ENCODE measurements around the gene FREM3. TPM values are rescaled to one million over a fixed set of nuclear protein-coding genes. Genes with fewer than 3 reads are reported as not detected.
"Not testable (repeated sequence)": the region's sequence is repeated elsewhere in the genome, so short reads cannot be mapped to it uniquely, and the experiment has no call there.

The FREM3 gene
- total RNA-seq, 1 donor from 2014 or later = under 0.01 TPM

GRCh38 chr4:143555676-143556075 lies 144.8 kb downstream of the FREM3 start:
- H3K9me3 ChIP-seq (ENCODE audit: control insufficient read depth in 3 of 3, low read length in 3 of 3) = no peaks in the 10 kb centered on the region
- no peaks in the 10 kb centered on the region for H3K27me3 ChIP-seq (ENCODE audit: control insufficient read depth in 3 of 3, insufficient read depth in 3 of 3, low read length in 3 of 3)
- H3K27ac ChIP-seq (ENCODE audit: low read depth, low read length) = no peak overlapping the region
- H3K9ac ChIP-seq (ENCODE audit: low read depth in 1 of 3, low read length in 3 of 3) = no peak overlapping the region
- H3K4me1 ChIP-seq (ENCODE audit: control insufficient read depth in 3 of 3, insufficient read depth in 3 of 3, low read length in 3 of 3) = peaks cover 7 to 12% (median 9%) of the 10 kb centered on the region in 3 donors
- no peak overlapping the region for H3K4me3 ChIP-seq (ENCODE audit: low read length in 3 of 3)
- peaks cover 0 to 6% (median 4%) of the 10 kb centered on the region in 3 donors for H3K36me3 ChIP-seq (ENCODE audit: control insufficient read depth in 3 of 3, insufficient read depth in 3 of 3, low read length in 3 of 3)

GRCh38 chr4:143554728-143555597 lies 145.5 kb downstream of the FREM3 start:
- H3K4me1 ChIP-seq (ENCODE audit: control insufficient read depth in 3 of 3, insufficient read depth in 3 of 3, low read length in 3 of 3) = peaks cover 6 to 12% (median 9%) of the 10 kb centered on the region in 3 donors
- H3K27me3 ChIP-seq (ENCODE audit: control insufficient read depth in 3 of 3, insufficient read depth in 3 of 3, low read length in 3 of 3) = no peaks in the 10 kb centered on the region
- no peak overlapping the region for H3K27ac ChIP-seq (ENCODE audit: low read depth, low read length)
- H3K4me3 ChIP-seq (ENCODE audit: low read length in 3 of 3) = no peak overlapping the region
- no peak overlapping the region for H3K9ac ChIP-seq (ENCODE audit: low read depth in 1 of 3, low read length in 3 of 3)
- peaks cover 0 to 10% (median 4%) of the 10 kb centered on the region in 3 donors for H3K36me3 ChIP-seq (ENCODE audit: control insufficient read depth in 3 of 3, insufficient read depth in 3 of 3, low read length in 3 of 3)
- H3K9me3 ChIP-seq (ENCODE audit: control insufficient read depth in 3 of 3, low read length in 3 of 3) = no peaks in the 10 kb centered on the region

GRCh38 chr4:143549928-143550327 lies 150.5 kb downstream of the FREM3 start:
- Histone ChIP-seq H3K9me3 (ENCODE audit: control insufficient read depth in 3 of 3, low read length in 3 of 3) (no peaks in the 10 kb centered on the region), H3K36me3 (ENCODE audit: control insufficient read depth in 3 of 3, insufficient read depth in 3 of 3, low read length in 3 of 3) (peaks cover 18 to 49% (median 36%) of the 10 kb centered on the region in 3 donors), H3K4me1 (ENCODE audit: control insufficient read depth in 3 of 3, insufficient read depth in 3 of 3, low read length in 3 of 3) (no peaks in the 10 kb centered on the region), H3K27me3 (ENCODE audit: control insufficient read depth in 3 of 3, insufficient read depth in 3 of 3, low read length in 3 of 3) (no peaks in the 10 kb centered on the region), H3K4me3 (ENCODE audit: low read length in 3 of 3) (no peak overlapping the region), H3K27ac (ENCODE audit: low read depth, low read length) (no peak overlapping the region), H3K9ac (ENCODE audit: low read depth in 1 of 3, low read length in 3 of 3) (no peak overlapping the region)

GRCh38 chr4:143539670-143540023 lies 160.8 kb downstream of the FREM3 start:
- Histone ChIP-seq H3K27ac (ENCODE audit: low read depth, low read length) (no peak overlapping the region), H3K9ac (ENCODE audit: low read depth in 1 of 3, low read length in 3 of 3) (no peak overlapping the region), H3K4me3 (ENCODE audit: low read length in 3 of 3) (no peak overlapping the region), H3K4me1 (ENCODE audit: control insufficient read depth in 3 of 3, insufficient read depth in 3 of 3, low read length in 3 of 3) (no peaks in the 10 kb centered on the region), H3K36me3 (ENCODE audit: control insufficient read depth in 3 of 3, insufficient read depth in 3 of 3, low read length in 3 of 3) (peaks cover 36 to 79% (median 63%) of the 10 kb centered on the region in 3 donors), H3K9me3 (ENCODE audit: control insufficient read depth in 3 of 3, low read length in 3 of 3) (no peaks in the 10 kb centered on the region), H3K27me3 (ENCODE audit: control insufficient read depth in 3 of 3, insufficient read depth in 3 of 3, low read length in 3 of 3) (no peaks in the 10 kb centered on the region)

GRCh38 chr4:143538979-143539669 lies 161.4 kb downstream of the FREM3 start:
- no peak overlapping the region for H3K9ac ChIP-seq (ENCODE audit: low read depth in 1 of 3, low read length in 3 of 3)
- no peak overlapping the region for H3K27ac ChIP-seq (ENCODE audit: low read depth, low read length)
- no peaks in the 10 kb centered on the region for H3K27me3 ChIP-seq (ENCODE audit: control insufficient read depth in 3 of 3, insufficient read depth in 3 of 3, low read length in 3 of 3)
- H3K4me1 ChIP-seq (ENCODE audit: control insufficient read depth in 3 of 3, insufficient read depth in 3 of 3, low read length in 3 of 3) = no peaks in the 10 kb centered on the region
- no peak overlapping the region for H3K4me3 ChIP-seq (ENCODE audit: low read length in 3 of 3)
- peaks cover 32 to 81% (median 65%) of the 10 kb centered on the region in 3 donors for H3K36me3 ChIP-seq (ENCODE audit: control insufficient read depth in 3 of 3, insufficient read depth in 3 of 3, low read length in 3 of 3)
- no peaks in the 10 kb centered on the region for H3K9me3 ChIP-seq (ENCODE audit: control insufficient read depth in 3 of 3, low read length in 3 of 3)

- no peaks in the 10 kb centered on the region for H3K4me1 ChIP-seq (ENCODE audit: control insufficient read depth in 3 of 3, insufficient read depth in 3 of 3, low read length in 3 of 3)
- H3K9me3 ChIP-seq (ENCODE audit: control insufficient read depth in 3 of 3, low read length in 3 of 3) = no peaks in the 10 kb centered on the region
- no peak overlapping the region for H3K4me3 ChIP-seq (ENCODE audit: low read length in 3 of 3)
- H3K36me3 ChIP-seq (ENCODE audit: control insufficient read depth in 3 of 3, insufficient read depth in 3 of 3, low read length in 3 of 3) = peaks cover 27 to 77% (median 73%) of the 10 kb centered on the region in 3 donors
- H3K27me3 ChIP-seq (ENCODE audit: control insufficient read depth in 3 of 3, insufficient read depth in 3 of 3, low read length in 3 of 3) = no peaks in the 10 kb centered on the region
- no peak overlapping the region for H3K27ac ChIP-seq (ENCODE audit: low read depth, low read length)
- no peak overlapping the region for H3K9ac ChIP-seq (ENCODE audit: low read depth in 1 of 3, low read length in 3 of 3)
Observed at GRCh38 chr4:143531788-143532491, 168.5 kb downstream of the FREM3 start.

- H3K27ac ChIP-seq (ENCODE audit: low read depth, low read length) = no peak overlapping the region
- no peak overlapping the region for H3K4me3 ChIP-seq (ENCODE audit: low read length in 3 of 3)
- H3K4me1 ChIP-seq (ENCODE audit: control insufficient read depth in 3 of 3, insufficient read depth in 3 of 3, low read length in 3 of 3) = no peaks in the 10 kb centered on the region
- no peaks in the 10 kb centered on the region for H3K27me3 ChIP-seq (ENCODE audit: control insufficient read depth in 3 of 3, insufficient read depth in 3 of 3, low read length in 3 of 3)
- H3K36me3 ChIP-seq (ENCODE audit: control insufficient read depth in 3 of 3, insufficient read depth in 3 of 3, low read length in 3 of 3) = peaks cover 27 to 72% (median 70%) of the 10 kb centered on the region in 3 donors
- H3K9me3 ChIP-seq (ENCODE audit: control insufficient read depth in 3 of 3, low read length in 3 of 3) = no peaks in the 10 kb centered on the region
- no peak overlapping the region for H3K9ac ChIP-seq (ENCODE audit: low read depth in 1 of 3, low read length in 3 of 3)
Observed at GRCh38 chr4:143531380-143531779, 169.1 kb downstream of the FREM3 start.

- H3K9me3 ChIP-seq (ENCODE audit: control insufficient read depth in 3 of 3, low read length in 3 of 3); H3K4me3 ChIP-seq (ENCODE audit: low read length in 3 of 3); H3K27me3 ChIP-seq (ENCODE audit: control insufficient read depth in 3 of 3, insufficient read depth in 3 of 3, low read length in 3 of 3); H3K4me1 ChIP-seq (ENCODE audit: control insufficient read depth in 3 of 3, insufficient read depth in 3 of 3, low read length in 3 of 3); H3K9ac ChIP-seq (ENCODE audit: low read depth in 1 of 3, low read length in 3 of 3); H3K27ac ChIP-seq (ENCODE audit: low read depth, low read length): not testable (repeated sequence)
- peaks cover 19 to 64% (median 56%) of the 10 kb centered on the region in 3 donors for H3K36me3 ChIP-seq (ENCODE audit: control insufficient read depth in 3 of 3, insufficient read depth in 3 of 3, low read length in 3 of 3)
Observed at GRCh38 chr4:143528046-143528445, 172.4 kb downstream of the FREM3 start.

Data from skeletal muscle tissue (tissue), 4 donors.